SK-N-SH (cell line): ENCODE results near the gene CD180.

Experiments
- CHD2 ChIP-seq: fragments of 150-350 bp; IDR thresholded peaks from 2 replicates; pipeline ENCODE4 v1.6.1; 2018; ENCODE audit warnings: low read length; ENCODE audit not compliant: partially characterized antibody
- ELF1 ChIP-seq: IDR thresholded peaks from 2 replicates; pipeline ENCODE4 v1.4.0; 2012
- GATA2 ChIP-seq: sonication (generic); formaldehyde crosslinking; IDR thresholded peaks from 2 replicates; pipeline ENCODE4 v1.5.0; 2020; ENCODE audit warnings: mild to moderate bottlenecking, missing genetic modification reagents
- JUND ChIP-seq: IDR thresholded peaks from 2 replicates; pipeline ENCODE4 v1.4.0; 2012
- MAX ChIP-seq: IDR thresholded peaks from 2 replicates; pipeline ENCODE4 v1.4.0; 2012; ENCODE audit warnings: low read depth
- MXI1 ChIP-seq: IDR thresholded peaks from 2 replicates; pipeline ENCODE4 v1.6.1; 2012; ENCODE audit warnings: mild to moderate bottlenecking, low read depth, low read length, improper control_type of control experiment
- NRF1 ChIP-seq: IDR thresholded peaks from 2 replicates; pipeline ENCODE4 v1.6.1; 2012; ENCODE audit warnings: low read depth, mild to moderate bottlenecking, low read length
- REST ChIP-seq: IDR thresholded peaks from 2 replicates; pipeline ENCODE4 v1.6.1; 2012; ENCODE audit warnings: mild to moderate bottlenecking, low read depth, low read length, moderate library complexity
- RXRA ChIP-seq: IDR thresholded peaks from 2 replicates; pipeline ENCODE4 v1.4.0; 2012; ENCODE audit warnings: low read depth, mild to moderate bottlenecking, borderline replicate concordance
- SMC3 ChIP-seq: IDR thresholded peaks from 2 replicates; pipeline ENCODE4 v1.6.1; 2012; ENCODE audit warnings: low read depth, low read length, improper control_type of control experiment
- TAF1 ChIP-seq: IDR thresholded peaks from 2 replicates; pipeline ENCODE4 v1.6.1; 2012; ENCODE audit warnings: low read depth, mild to moderate bottlenecking, low read length, moderate library complexity, borderline replicate concordance
- USF2 ChIP-seq: fragments of 150-350 bp; IDR thresholded peaks from 2 replicates; pipeline ENCODE4 v1.6.1; 2017; ENCODE audit warnings: antibody characterized with exemption, low read length, low read depth, borderline replicate concordance
- TF ChIP-seq, protein P1 (sequence below): fragments of 200-600 bp; sonication (generic); IDR thresholded peaks from 2 replicates; pipeline ENCODE4 v1.6.1; 2017; ENCODE audit warnings: antibody characterized with exemption, mild to moderate bottlenecking, moderate library complexity

- TF ChIP-seq MXI1 (no peak), USF2 (no peak), CHD2 (no peak), GATA2 (no peak), MAX (no peak), NRF1 (no peak), TAF1 (no peak), ELF1 (no peak), REST (no peak), RXRA (no peak), SMC3 (no peak), JUND (no peak)
- TF ChIP-seq, protein P1, sequence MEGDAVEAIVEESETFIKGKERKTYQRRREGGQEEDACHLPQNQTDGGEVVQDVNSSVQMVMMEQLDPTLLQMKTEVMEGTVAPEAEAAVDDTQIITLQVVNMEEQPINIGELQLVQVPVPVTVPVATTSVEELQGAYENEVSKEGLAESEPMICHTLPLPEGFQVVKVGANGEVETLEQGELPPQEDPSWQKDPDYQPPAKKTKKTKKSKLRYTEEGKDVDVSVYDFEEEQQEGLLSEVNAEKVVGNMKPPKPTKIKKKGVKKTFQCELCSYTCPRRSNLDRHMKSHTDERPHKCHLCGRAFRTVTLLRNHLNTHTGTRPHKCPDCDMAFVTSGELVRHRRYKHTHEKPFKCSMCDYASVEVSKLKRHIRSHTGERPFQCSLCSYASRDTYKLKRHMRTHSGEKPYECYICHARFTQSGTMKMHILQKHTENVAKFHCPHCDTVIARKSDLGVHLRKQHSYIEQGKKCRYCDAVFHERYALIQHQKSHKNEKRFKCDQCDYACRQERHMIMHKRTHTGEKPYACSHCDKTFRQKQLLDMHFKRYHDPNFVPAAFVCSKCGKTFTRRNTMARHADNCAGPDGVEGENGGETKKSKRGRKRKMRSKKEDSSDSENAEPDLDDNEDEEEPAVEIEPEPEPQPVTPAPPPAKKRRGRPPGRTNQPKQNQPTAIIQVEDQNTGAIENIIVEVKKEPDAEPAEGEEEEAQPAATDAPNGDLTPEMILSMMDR = no peak
Observed at GRCh38 chr5:67168069-67168468, 28.5 kb downstream of the CD180 start.
